ENCODE data around the gene SMCO2.

GRCh38 chr12:27422697-27423096, 23.8 kb upstream of the SMCO2 start:
- TF ChIP-seq CTCF (IDR thresholded peaks at IDR 0.05) (no peak), POLR2AphosphoS5 (IDR thresholded peaks at IDR 0.05) (no peak), POLR2A (IDR thresholded peaks at IDR 0.05) (no peak)

All from prostate gland (tissue), 2 donors.